H1 (cell line): ENCODE data around the gene MRPL16. TPM values are rescaled to one million over a fixed set of nuclear protein-coding genes. Genes with fewer than 3 reads are reported as not detected.

Source experiments
- JUN ChIP-seq: IDR thresholded peaks from 2 replicates; pipeline ENCODE4 v1.6.1; 2011; ENCODE audit warnings: low read depth, mild to moderate bottlenecking, improper control_type of control experiment, low read length
- SRF ChIP-seq: IDR thresholded peaks from 2 replicates; pipeline ENCODE4 v1.6.1; 2011; ENCODE audit warnings: mild to moderate bottlenecking, low read depth, low read length, moderate library complexity
- TAF1 ChIP-seq: IDR thresholded peaks from 2 replicates; pipeline ENCODE4 v1.6.1; 2011; ENCODE audit warnings: mild to moderate bottlenecking, low read depth, low read length
- polyA plus RNA-seq, 7 experiments: library from polyadenylated mRNA; depleted of rRNA in 3 of 7; stranded (reverse) in 5 of 7; unstranded in 2 of 7; fragments of >200 nt in 5 of 7; fragments of 200-250 nt in 2 of 7; gene quantifications; 1 replicate in 5 of 7; 2 replicates in 1 of 7; 4 replicates in 1 of 7; pipeline versions ENCODE4 v1.2.1 to v1.2.3, GENCODE V29; 2011 to 2013; ENCODE audit warnings: missing spikeins in 2 of 7, mixed read lengths in 2 of 7
- total RNA-seq: library from RNA; stranded (reverse); fragmentation: NEBNext Ultra II Directional; extraction: Animal tissue kit (Norgen Biotek cat#: 25700); gene quantifications from 2 replicates; pipeline ENCODE4 v1.2.1, GENCODE V29; 2021

Gene MRPL16
- total and polyA plus RNA-seq, 2 of the 8 experiments (the other 6 are each of a cell fraction or from before 2014, with no cell fraction given) = 69.2 to 79.8 TPM

GRCh38 chr11:59770869-59771268 is 39.7 kb downstream of the MRPL16 start (continued):
- TF ChIP-seq JUN = no peak
- TF ChIP-seq TAF1 = no peak
- no peak for TF ChIP-seq SRF
